WTC11 (cell line): Measurements from ENCODE around the gene ZMIZ1. TPM values are rescaled to one million over a fixed set of nuclear protein-coding genes. Genes with fewer than 3 reads are reported as not detected.
"Not testable (repeated sequence)": the region's sequence is repeated elsewhere in the genome, so short reads cannot be mapped to it uniquely, and the experiment has no call there.

Experiments used
- ATAC-seq: fragments of 200-7000 bp; cut with Tn5 transposase; 2 replicates; pipeline ENCODE4 v1.10.0; 2021; ENCODE audit warnings: mild to moderate bottlenecking, moderate library complexity
- CTCF ChIA-PET: fragments of 300-600 bp; sonication (Branson Sonifier 250); formaldehyde crosslinking; loops from one replicate; lab custom pipeline; 2021; ENCODE audit warnings: antibody characterized with exemption; lab: Charles Lee
- POLR2A ChIA-PET: fragments of 350-600 bp; sonication (Branson Sonifier 250); formaldehyde crosslinking; loops from one replicate; lab custom pipeline; 2021; ENCODE audit warnings: antibody characterized with exemption; lab: Charles Lee
- DNase-seq: peaks from one replicate; pipeline ENCODE4 v3.0.0; 2021; ENCODE audit warnings: low spot score
- H3K27ac Mint-ChIP-seq: 2 replicates; pipeline ENCODE4 v1.8.0; 2021; ENCODE audit warnings: mixed read lengths
- H3K27me3 Mint-ChIP-seq: 2 replicates; pipeline ENCODE4 v1.8.0; 2021; ENCODE audit warnings: low read depth, mild to moderate bottlenecking, moderate library complexity, mixed read lengths
- H3K36me3 Mint-ChIP-seq: 2 replicates; pipeline ENCODE4 v1.8.0; 2021; ENCODE audit warnings: mixed read lengths
- H3K4me1 Mint-ChIP-seq: 2 replicates; pipeline ENCODE4 v1.8.0; 2022; ENCODE audit warnings: mixed read lengths
- H3K4me3 Mint-ChIP-seq: 2 replicates; pipeline ENCODE4 v1.8.0; 2021; ENCODE audit warnings: mild to moderate bottlenecking, moderate library complexity, mixed read lengths
- H3K9me3 Mint-ChIP-seq: 2 replicates; pipeline ENCODE4 v1.8.0; 2021; ENCODE audit warnings: mixed read lengths
- CREB1 ChIP-seq: sonication (generic); formaldehyde crosslinking; IDR thresholded peaks from 2 replicates; pipeline ENCODE4 v1.8.0; 2023; ENCODE audit warnings: mild to moderate bottlenecking, missing genetic modification reagents
- CREM ChIP-seq: sonication (generic); formaldehyde crosslinking; IDR thresholded peaks from 2 replicates; pipeline ENCODE4 v1.8.1; 2022; ENCODE audit warnings: mild to moderate bottlenecking, missing genetic modification reagents, moderate library complexity
- CTCF ChIP-seq: fragments of 200-600 bp; IDR thresholded peaks from 2 replicates; pipeline ENCODE4 v1.8.0; 2022; ENCODE audit warnings: antibody characterized with exemption
- E2F1 ChIP-seq: sonication (generic); formaldehyde crosslinking; IDR thresholded peaks from 2 replicates; pipeline ENCODE4 v1.8.0; 2022; ENCODE audit warnings: mild to moderate bottlenecking, missing genetic modification reagents
- HMGA2 ChIP-seq: fragments of 250-450 bp; sonication (Bioruptor Pico); IDR thresholded peaks from 2 replicates; pipeline ENCODE4 v1.4.0; 2021; ENCODE audit warnings: mild to moderate bottlenecking, moderate library complexity
- NFYB ChIP-seq: sonication (generic); formaldehyde crosslinking; conservative IDR thresholded peaks from 2 replicates; pipeline ENCODE4 v1.8.0; 2022; ENCODE audit warnings: low read depth, missing genetic modification reagents
- NR3C1 ChIP-seq: sonication (generic); formaldehyde crosslinking; conservative IDR thresholded peaks from 2 replicates; pipeline ENCODE4 v1.8.1; 2023; ENCODE audit warnings: low read depth, mild to moderate bottlenecking, missing genetic modification reagents
- SMAD4 ChIP-seq: sonication (generic); formaldehyde crosslinking; IDR thresholded peaks from 2 replicates; pipeline ENCODE4 v1.8.0; 2022; ENCODE audit warnings: mild to moderate bottlenecking, missing genetic modification reagents
- TEAD4 ChIP-seq: sonication (generic); formaldehyde crosslinking; IDR thresholded peaks from 2 replicates; pipeline ENCODE4 v1.8.0; 2022; ENCODE audit warnings: mild to moderate bottlenecking, missing genetic modification reagents
- ZNF138 ChIP-seq: sonication (generic); formaldehyde crosslinking; conservative IDR thresholded peaks from 2 replicates; pipeline ENCODE4 v1.8.1; 2022; ENCODE audit warnings: mild to moderate bottlenecking, moderate library complexity, missing genetic modification reagents
- ZNF317 ChIP-seq: sonication (generic); formaldehyde crosslinking; IDR thresholded peaks from 2 replicates; pipeline ENCODE4 v1.8.1; 2023; ENCODE audit warnings: low read depth, mild to moderate bottlenecking, moderate library complexity, missing genetic modification reagents, borderline replicate concordance
- ZNF532 ChIP-seq: fragments of 250-450 bp; sonication (Bioruptor Pico); IDR thresholded peaks from 2 replicates; pipeline ENCODE4 v1.9.0; 2021; ENCODE audit warnings: mild to moderate bottlenecking, borderline replicate concordance
- total RNA-seq: library from RNA; stranded (reverse); gene quantifications from 3 replicates; pipeline ENCODE4 v1.2.3, GENCODE V29; 2021
- TF ChIP-seq, protein P1 (sequence below): fragments of 250-450 bp; sonication (Bioruptor Pico); conservative IDR thresholded peaks from 2 replicates; pipeline ENCODE4 v1.9.0; 2021; ENCODE audit warnings: mild to moderate bottlenecking
- TF ChIP-seq, protein P2 (sequence below): fragments of 250-450 bp; sonication (Bioruptor Pico); IDR thresholded peaks from 2 replicates; pipeline ENCODE4 v1.8.0; 2021; ENCODE audit warnings: mild to moderate bottlenecking
- TF ChIP-seq, protein P3 (sequence below): sonication (generic); formaldehyde crosslinking; IDR thresholded peaks from 2 replicates; pipeline ENCODE4 v1.8.1; 2022; ENCODE audit warnings: missing genetic modification reagents, borderline replicate concordance
- TF ChIP-seq, protein P4 (sequence below): sonication (generic); formaldehyde crosslinking; IDR thresholded peaks from 2 replicates; pipeline ENCODE4 v1.8.1; 2022; ENCODE audit warnings: low read depth, missing genetic modification reagents, borderline replicate concordance

ZMIZ1 gene
- total RNA-seq, 1 experiment from 2014 or later = 44.4 TPM

DNA sequence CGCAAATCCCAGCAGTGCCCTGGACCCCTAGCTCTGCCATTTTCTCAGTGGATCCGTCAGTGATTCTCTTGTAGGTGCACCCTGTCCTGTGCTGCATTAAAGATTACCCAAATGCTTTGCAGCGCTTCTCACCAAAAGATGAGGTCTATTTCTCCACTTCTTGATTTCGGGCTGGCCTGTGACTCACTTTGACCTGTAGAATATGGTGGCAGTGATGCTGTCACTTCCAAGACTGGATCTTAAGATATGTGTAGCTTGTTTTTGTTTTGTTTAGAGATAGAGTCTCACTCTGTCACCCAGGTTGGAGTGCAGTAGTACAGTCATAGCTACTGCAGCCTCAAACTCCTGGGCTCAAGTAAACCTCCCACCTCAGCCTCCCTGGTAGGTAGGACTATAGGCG lies 37.0 kb upstream of the ZMIZ1 start (continued):
- TF ChIP-seq, protein P1, sequence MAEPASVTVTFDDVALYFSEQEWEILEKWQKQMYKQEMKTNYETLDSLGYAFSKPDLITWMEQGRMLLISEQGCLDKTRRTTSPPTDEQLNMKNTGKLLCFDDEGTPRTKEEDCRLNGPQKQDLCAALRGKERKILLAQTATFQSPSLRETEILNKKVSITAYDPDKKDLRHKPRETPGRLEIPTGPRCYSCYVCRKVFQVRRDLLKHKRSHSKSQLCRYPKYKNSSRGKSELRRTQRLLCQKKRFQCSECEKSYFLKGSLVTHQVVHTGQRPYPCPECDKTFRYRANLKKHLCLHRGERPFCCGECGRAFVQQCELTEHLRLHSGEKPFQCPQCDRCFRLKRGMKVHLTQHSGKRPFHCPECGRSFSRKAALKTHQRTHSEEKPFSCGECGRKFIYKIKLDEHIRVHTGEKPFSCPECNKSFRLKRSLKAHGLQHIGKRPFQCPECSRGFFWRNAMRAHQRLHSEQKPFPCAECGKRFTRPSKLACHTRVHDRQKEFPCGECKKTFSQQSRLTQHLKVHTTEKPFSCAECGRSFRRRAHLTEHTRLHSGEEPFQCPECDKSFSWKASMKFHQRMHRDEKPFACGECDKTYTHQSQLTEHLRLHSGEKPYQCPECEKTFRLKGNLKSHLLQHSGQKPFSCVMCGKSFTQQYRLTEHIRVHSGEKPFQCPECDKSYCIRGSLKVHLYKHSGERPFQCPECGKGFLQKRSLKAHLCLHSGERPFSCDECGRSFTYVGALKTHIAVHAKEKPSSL (CRISPR knock-in tag) = no peak
- TF ChIP-seq HMGA2 (CRISPR knock-in tag) = no peak
- no peak for TF ChIP-seq CREB1 (CRISPR knock-in tag)
- TF ChIP-seq SMAD4 (CRISPR knock-in tag) = no peak
- no peak for TF ChIP-seq CTCF
- TF ChIP-seq TEAD4 (CRISPR knock-in tag) = no peak
- TF ChIP-seq ZNF317 (CRISPR knock-in tag) = no peak

DNA sequence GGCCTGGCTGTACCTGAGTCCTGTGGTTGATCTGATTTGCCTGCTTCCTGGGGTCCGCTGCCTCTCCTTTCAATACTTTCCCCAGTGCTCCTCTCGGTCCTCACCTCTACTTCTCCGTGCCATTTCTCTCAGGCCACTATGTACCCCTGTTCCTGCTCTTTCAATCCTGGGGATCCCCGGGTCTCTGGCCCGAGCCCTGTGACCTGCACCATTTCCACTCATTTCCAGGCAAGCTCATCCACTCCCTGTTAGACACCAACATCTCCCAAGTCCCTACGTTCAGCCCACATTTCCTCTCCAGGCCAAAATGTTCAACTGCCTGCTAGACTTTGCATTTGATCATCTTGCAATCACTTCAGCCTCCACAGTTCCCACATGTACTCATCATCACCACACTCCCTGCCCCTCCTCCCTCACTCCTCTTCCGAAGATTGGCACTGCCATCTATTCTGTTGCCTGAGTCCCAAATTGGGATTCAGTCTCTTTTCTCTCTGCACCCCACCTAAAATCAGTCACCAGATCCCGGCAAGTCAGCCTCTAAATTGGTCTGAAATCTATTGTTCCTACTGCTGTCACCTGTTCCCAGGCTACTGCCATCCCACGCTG lies 34.4 kb upstream of the ZMIZ1 start:
- H3K27me3 Mint-ChIP-seq = peaks cover 8% of the 10 kb centered on the region
- peaks cover 15% of the 10 kb centered on the region for H3K4me1 Mint-ChIP-seq
- no peak overlapping the region for H3K4me3 Mint-ChIP-seq
- no peaks in the 10 kb centered on the region for H3K9me3 Mint-ChIP-seq
- DNase-seq = no peak
- TF ChIP-seq ZNF138 (CRISPR knock-in tag) (no peak), TEAD4 (CRISPR knock-in tag) (no peak), CREM (CRISPR knock-in tag) (no peak), NR3C1 (no peak), E2F1 (CRISPR knock-in tag) (no peak), NFYB (CRISPR knock-in tag) (no peak), ZNF532 (CRISPR knock-in tag) (no peak)
- TF ChIP-seq, protein P2, sequence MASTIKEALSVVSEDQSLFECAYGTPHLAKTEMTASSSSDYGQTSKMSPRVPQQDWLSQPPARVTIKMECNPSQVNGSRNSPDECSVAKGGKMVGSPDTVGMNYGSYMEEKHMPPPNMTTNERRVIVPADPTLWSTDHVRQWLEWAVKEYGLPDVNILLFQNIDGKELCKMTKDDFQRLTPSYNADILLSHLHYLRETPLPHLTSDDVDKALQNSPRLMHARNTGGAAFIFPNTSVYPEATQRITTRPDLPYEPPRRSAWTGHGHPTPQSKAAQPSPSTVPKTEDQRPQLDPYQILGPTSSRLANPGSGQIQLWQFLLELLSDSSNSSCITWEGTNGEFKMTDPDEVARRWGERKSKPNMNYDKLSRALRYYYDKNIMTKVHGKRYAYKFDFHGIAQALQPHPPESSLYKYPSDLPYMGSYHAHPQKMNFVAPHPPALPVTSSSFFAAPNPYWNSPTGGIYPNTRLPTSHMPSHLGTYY = no peak
- TF ChIP-seq, protein P3, sequence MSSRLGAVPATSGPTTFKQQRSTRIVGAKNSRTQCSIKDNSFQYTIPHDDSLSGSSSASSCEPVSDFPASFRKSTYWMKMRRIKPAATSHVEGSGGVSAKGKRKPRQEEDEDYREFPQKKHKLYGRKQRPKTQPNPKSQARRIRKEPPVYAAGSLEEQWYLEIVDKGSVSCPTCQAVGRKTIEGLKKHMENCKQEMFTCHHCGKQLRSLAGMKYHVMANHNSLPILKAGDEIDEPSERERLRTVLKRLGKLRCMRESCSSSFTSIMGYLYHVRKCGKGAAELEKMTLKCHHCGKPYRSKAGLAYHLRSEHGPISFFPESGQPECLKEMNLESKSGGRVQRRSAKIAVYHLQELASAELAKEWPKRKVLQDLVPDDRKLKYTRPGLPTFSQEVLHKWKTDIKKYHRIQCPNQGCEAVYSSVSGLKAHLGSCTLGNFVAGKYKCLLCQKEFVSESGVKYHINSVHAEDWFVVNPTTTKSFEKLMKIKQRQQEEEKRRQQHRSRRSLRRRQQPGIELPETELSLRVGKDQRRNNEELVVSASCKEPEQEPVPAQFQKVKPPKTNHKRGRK (CRISPR knock-in tag) = no peak
- TF ChIP-seq, protein P4, sequence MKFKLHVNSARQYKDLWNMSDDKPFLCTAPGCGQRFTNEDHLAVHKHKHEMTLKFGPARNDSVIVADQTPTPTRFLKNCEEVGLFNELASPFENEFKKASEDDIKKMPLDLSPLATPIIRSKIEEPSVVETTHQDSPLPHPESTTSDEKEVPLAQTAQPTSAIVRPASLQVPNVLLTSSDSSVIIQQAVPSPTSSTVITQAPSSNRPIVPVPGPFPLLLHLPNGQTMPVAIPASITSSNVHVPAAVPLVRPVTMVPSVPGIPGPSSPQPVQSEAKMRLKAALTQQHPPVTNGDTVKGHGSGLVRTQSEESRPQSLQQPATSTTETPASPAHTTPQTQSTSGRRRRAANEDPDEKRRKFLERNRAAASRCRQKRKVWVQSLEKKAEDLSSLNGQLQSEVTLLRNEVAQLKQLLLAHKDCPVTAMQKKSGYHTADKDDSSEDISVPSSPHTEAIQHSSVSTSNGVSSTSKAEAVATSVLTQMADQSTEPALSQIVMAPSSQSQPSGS (CRISPR knock-in tag) = no peak
- TF ChIP-seq, all 79 proteins: peak for 0
- Mint-ChIP-seq H3K36me3 (no peaks in the 10 kb centered on the region), H3K27ac (no peak overlapping the region)
- CTCF ChIA-PET = no interaction called here
- ATAC-seq = no peak
- POLR2A ChIA-PET = no interaction called here

DNA sequence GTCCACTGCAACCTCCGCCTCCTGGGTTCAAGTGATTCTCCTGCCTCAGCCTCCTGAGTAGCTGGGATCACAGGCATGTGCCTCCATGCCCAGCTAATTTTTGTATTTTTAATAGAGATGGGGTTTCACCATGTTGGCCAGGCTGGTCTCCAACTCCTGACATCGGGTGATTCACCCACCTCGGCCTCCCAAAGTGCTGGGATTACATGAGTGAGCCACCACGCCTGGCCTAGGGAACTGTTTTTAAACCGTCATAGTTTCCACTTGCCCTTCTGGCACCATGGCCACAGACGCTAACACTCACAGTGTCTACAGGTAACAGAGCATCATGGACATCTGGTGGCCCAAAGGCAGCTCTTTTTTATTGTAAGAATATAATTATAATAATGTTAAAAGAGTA lies 32.4 kb upstream of the ZMIZ1 start:
- H3K27me3 Mint-ChIP-seq, ATAC-seq, H3K27ac Mint-ChIP-seq, DNase-seq, POLR2A ChIA-PET, H3K4me3 Mint-ChIP-seq, H3K36me3 Mint-ChIP-seq, H3K9me3 Mint-ChIP-seq: not testable (repeated sequence)
- CTCF ChIA-PET = interaction anchor here (1.5 kb wide), 1 partner anchor 159 kb away, joined by 5 read pairs; no protein-coding TSS in a partner anchor
- peaks cover 15% of the 10 kb centered on the region for H3K4me1 Mint-ChIP-seq
